ENCODE data around the gene PABPN1L.
"Not testable (repeated sequence)": the region's sequence is repeated elsewhere in the genome, so short reads cannot be mapped to it uniquely, and the experiment has no call there.

The PABPN1L gene

GRCh38 chr16:88900662-88901052 lies 34.2 kb upstream of the PABPN1L start:
- DNase-seq = no peak

DNA sequence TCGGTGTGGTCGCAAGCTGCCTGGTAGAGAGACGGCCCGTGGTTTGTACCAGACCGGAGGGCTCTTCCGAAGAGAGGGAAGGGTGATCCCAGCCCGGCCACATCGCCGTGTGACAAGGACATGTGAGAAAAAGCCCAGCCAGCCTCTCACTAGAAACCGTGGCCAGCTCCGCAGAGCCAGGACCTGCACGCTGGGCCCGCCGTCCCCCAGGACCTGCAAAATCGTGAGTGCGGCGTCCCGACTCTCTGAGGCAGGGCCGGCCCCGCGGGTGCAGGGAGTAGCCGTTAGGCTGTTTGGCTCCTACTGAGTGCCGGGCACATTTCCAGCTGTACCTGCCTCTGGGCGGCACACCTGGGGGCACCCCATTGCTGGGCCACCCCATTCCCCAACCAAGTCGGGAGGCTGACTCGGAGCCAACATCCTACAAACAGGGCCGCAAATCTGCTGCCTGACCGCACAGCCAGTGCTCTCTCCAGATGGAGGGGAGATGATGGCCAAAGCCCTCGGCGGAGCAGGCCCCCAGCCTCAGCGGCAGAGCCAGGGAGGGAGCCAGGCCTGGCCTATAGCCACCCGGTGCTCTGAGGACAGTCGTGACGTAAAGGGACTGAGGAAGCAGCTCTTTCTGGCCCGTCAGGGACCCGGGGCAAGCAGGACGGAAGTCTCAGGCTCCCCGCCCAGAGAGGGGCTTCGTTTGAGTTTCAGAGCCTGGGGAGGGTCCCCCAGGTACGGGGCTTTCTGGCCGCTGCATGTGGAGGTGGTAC lies 33.6 kb upstream of the PABPN1L start:
- DNase-seq = no peak

DNA sequence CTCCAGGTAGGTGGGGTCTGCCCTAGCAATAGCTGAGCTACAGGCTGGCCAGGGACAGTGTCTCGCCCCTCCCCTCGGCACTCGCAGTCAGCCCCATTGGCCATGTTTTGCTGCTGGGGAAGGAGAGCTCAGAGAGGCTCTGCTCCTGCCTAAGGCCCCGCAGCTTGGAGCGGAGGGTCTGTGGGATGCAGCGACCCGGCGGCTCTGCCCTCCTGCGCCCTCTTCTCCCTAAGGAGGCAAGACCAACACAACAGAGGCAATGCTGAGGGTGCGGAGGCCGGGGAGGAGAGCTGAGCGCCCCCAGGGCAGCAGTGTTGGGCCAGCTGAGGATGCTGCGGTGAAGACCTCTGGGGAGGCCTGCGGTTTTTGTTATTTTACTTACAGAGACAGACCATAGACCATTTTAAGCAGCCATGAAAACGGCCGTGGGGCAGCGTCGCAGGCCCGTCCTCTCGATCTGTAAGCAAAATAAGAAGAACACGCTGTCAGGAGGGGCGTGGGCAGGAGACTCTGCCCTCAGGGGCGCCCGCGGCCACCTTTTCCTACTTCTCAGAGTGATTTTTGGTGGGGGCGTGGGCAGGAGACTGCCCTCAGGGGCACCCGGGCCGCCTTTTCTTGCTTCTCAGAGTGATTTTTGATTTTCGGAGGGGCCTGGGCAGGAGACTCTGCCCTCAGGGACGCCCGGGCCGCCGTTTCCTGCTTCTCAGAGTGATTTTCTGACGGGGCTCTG lies 31.4 kb upstream of the PABPN1L start:
- DNase-seq = no peak

DNA sequence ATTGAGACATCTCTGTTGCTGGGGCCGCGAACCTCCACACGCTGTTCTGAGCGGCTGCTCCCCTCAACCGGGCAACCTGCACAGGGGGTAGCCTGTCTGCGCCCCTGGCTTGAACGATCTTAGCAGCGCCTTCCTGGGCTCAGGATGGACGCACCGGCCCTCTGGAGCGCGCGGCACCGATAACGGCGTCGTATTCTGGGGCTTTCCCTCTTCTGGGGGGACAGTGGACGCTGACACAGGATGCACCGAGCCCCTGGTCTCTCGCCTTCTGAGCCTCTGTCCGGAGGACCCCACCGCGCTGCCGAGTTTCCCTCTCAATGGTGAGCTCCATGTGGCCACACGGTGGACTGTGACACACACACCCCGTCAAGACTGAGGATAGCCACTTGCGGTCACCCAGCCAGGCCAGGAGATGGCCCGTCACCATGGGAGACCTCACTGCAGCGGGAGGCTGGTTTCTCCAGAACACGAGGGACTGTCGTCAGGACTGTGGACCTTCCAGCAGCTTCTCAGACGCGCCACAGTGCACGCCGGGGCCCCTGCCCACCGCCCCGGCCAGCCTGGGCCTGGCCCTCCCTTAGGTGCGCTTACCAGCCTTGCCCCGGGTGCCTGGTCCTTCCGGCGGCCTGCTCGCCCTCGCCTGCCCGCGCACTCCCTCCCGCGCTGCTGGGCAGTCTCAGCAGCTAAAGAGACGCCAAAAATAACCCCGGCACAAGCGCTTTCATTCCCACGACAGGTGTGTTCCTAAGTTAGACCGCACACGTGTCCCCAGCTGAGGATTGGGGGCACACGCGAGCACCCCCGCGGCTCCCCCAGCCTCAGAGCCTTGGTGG lies 30.0 kb upstream of the PABPN1L start:
- DNase-seq = no peak

DNA sequence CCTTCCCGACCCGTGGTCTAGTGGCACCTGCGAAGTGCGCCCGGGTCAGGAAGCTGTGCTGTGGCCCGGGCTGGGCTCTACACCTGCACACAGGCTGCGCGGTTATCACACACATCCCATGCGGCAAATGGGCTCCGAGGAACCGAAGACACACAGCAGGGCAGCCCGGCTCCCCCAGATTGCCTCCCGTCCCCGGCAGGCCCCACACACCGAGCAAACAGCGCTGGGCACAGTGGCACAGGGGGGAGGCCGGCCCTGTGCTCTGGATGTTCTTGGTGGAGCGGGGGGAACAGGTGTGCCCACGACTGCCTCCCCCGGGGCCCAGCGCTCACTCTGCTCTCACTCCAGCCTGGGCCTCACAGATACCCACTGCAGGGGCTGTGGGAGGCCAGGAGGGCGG lies 28.9 kb upstream of the PABPN1L start:
- no peak for DNase-seq

- DNase-seq = no peak
These were observed 28.3 kb upstream of the PABPN1L start for GRCh38 chr16:88894681-88895300.

DNA sequence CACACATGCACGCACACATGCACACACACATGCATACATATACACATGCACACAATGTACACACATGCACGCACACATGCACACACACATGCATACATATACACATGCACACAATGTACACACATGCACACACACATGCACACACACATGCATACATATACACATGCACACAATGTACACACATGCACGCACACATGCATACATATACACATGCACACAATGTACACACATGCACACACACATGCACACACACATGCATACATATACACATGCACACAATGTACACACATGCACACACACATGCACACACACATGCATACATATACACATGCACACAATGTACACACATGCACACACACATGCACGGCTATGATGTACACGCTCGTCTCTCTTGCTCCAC lies 27.8 kb upstream of the PABPN1L start:
- not testable (repeated sequence) for DNase-seq

DNA sequence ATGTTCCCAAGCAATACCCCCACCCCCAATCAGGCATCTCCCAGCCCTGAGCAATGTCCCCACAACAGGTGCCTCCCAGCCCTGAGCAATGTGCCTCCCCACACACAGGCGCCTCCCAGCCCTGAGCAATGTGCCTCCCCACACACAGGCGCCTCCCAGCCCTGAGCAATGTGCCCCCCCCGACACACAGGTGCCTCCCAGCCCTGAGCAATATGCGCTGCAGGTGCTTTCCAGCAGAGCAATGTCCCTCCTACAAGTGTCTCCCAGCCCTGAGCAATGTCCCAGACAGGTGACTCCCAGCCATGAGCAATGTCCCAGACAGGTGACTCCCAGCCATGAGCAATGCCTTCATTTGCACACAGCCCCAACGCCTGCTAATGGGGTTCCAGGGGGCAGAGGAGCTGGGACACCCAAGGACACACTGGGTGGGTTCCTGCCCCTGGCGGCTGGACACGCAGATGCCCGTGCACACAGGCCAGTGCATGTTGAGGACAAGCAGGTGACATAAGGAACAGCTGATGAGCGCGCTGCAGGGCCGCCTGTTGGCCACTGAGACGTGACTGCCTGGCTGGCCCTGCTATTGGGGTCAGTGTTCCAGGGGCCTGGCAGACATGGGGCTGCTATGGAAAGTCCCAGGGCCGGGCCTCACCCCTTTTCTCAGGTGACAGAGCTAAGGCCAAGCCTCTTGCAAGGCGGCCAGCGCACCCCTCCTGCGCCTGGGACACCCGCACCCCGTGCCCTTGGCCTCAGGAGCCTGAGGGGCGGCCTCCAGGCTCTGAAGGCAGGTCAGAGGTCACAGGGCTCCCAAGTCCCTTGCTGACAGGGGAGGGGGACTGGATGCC lies 26.9 kb upstream of the PABPN1L start:
- DNase-seq = no peak

GRCh38 chr16:88892065-88892464 lies 25.6 kb upstream of the PABPN1L start:
- no peak for DNase-seq

- no peak for DNase-seq
These were observed 24.6 kb upstream of the PABPN1L start for GRCh38 chr16:88891083-88891482.

DNA sequence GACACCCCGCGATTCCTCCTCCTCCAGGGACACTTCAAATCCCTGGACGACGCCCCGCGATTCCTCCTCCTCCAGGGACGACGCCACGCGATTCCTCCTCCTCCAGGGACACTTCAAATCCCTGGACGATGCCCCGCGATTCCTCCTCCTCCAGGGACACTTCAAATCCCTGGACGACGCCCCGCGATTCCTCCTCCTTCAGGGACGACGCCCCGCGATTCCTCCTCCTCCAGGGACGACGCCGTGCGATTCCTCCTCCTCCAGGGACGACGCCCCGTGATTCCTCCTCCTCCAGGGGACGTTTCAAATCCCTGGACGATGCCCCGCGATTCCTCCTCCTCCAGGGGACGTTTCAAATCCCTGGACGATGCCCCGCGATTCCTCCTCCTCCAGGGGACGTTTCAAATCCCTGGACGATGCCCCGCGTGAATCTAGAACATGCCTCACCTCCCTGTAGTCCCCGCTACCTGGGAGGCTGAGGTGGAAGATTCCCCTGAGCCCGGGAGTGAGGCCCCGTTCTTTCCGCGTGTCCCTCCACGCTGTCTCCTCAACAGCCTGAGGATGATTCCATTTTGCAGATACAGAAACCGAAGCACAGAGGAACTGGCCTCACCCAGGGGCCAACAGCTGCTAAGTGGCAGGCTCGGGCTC lies 23.4 kb upstream of the PABPN1L start:
- not testable (repeated sequence) for DNase-seq

GRCh38 chr16:88888461-88889387 lies 22.3 kb upstream of the PABPN1L start:
- DNase-seq = no peak

DNA sequence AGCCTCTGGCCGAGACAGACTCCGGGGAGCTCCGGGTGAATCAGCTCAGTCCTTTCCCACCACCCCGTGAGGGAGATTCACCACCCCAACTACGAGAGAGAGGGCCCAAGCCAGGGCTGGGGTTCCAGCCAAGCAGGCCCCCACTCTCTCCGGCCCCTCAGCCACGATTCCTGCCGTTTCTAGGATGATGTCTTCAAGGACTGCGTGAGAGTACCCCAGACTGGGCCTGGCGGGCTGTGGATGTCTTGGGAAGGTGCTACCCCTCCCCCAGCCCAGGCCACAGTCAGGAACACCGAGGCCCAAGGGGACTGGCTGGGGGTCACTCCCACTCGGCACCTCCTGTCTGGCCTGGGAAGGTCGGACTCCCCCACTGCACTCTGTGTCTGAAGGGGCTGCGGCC lies 21.6 kb upstream of the PABPN1L start:
- no peak for DNase-seq

- no peak for DNase-seq
These were observed 20.5 kb upstream of the PABPN1L start for GRCh38 chr16:88886845-88887521.

GRCh38 chr16:88886420-88886844 lies 20.0 kb upstream of the PABPN1L start:
- DNase-seq = no peak

GRCh38 chr16:88885693-88886280 lies 19.3 kb upstream of the PABPN1L start:
- no peak for DNase-seq

DNA sequence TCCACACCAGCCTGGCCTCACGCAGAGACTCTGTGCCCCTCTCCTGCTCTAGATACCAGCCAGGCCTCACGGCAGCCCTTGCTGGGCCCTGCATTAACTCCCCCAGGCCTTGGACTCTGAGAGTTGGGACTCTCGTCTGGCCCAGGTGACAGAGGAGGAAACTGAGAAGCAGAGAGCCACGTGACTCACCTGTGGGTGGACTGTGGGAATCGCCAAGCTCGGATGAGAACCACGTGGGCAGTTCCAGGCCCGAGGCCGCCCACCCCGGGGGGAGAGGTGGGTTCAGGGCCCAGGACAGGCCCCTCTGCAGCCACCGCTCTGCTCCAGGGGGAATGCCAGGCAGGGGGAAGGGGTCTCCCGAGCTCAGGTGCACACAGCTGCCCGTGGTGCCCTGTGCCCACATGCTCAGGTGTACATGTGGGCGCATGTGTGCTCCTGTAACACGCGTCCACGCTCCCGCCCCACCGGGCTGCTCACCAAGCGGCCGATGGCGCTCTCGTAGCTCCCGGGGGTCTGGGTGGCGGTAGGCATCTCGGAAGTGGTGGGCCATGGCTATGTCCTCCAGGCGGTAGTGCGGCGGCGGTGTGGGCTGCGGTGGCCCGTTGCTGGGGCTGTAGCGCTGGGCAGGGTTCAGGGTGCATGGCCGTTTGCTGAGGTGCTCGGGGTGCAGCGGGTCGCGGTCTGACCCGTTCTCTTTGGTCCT lies 18.3 kb upstream of the PABPN1L start:
- DNase-seq = no peak

DNA sequence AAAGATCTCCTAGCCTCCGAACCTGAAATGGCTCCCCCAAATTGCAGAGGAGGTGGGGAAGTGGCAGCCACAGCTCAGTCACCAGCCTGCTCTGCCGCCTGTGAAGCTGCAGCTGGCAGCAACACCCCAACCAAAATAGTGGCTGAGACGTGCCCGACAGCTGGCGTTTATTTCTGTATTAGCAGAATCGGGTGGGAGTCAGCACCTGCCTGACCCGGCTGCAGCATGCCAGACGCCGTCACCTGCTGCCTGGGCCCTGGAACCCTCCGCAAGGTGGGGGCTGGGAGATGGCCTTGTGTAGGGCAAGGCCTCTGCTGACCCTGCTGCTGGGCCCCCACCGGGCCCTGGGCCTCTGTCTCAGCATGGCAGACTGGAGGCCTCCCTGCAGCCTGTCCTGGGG lies 17.5 kb upstream of the PABPN1L start:
- DNase-seq = no peak
